Calu3 (cell line): ENCODE measurements around the gene RAVER1. TPM values are rescaled to one million over a fixed set of nuclear protein-coding genes. Genes with fewer than 3 reads are reported as not detected.
"Not testable (repeated sequence)": the region's sequence is repeated elsewhere in the genome, so short reads cannot be mapped to it uniquely, and the experiment has no call there.

Source experiments
- BruUV-seq: library from RNA; stranded (reverse); fragments of 400-500 nt; replicated peaks from 2 replicates; lab custom pipeline; 2021; lab: Mats Ljungman, UMichigan
- CTCF ChIA-PET: fragments of 300-600 bp; sonication (Branson Sonifier 250); formaldehyde crosslinking; loops from one replicate; lab custom pipeline; 2022; ENCODE audit warnings: antibody characterized with exemption; lab: Charles Lee
- DNase-seq: peaks from one replicate; pipeline ENCODE4 v3.0.0; 2022
- H3K27ac Mint-ChIP-seq: one replicate; pipeline ENCODE4 v1.8.0; 2022; ENCODE audit warnings: mixed read lengths; ENCODE audit not compliant: unreplicated experiment
- H3K27me3 Mint-ChIP-seq: one replicate; pipeline ENCODE4 v1.8.0; 2022; ENCODE audit warnings: mixed read lengths; ENCODE audit not compliant: unreplicated experiment
- H3K36me3 Mint-ChIP-seq: one replicate; pipeline ENCODE4 v1.8.0; 2022; ENCODE audit warnings: mild to moderate bottlenecking, moderate library complexity, mixed read lengths; ENCODE audit not compliant: insufficient read depth, unreplicated experiment
- H3K4me1 Mint-ChIP-seq: one replicate; pipeline ENCODE4 v1.8.0; 2022; ENCODE audit warnings: mild to moderate bottlenecking, low read depth, mixed read lengths; ENCODE audit not compliant: unreplicated experiment
- H3K4me3 Mint-ChIP-seq: one replicate; pipeline ENCODE4 v1.8.0; 2022; ENCODE audit warnings: mild to moderate bottlenecking, low read depth, moderate library complexity, mixed read lengths; ENCODE audit not compliant: unreplicated experiment
- H3K9me3 Mint-ChIP-seq: one replicate; pipeline ENCODE4 v1.8.0; 2022; ENCODE audit warnings: low read depth, mixed read lengths; ENCODE audit not compliant: unreplicated experiment
- intact Hi-C: fragments of 100-400 bp; cut with micrococcal nuclease; formaldehyde crosslinking; loops from one replicate; pipeline ENCODE4 v1.10.0; 2022; ENCODE audit not compliant: unreplicated experiment
- total RNA-seq: library from RNA; stranded (reverse); gene quantifications from 2 replicates; pipeline ENCODE4 v1.2.3, GENCODE V29; 2022
- TF ChIP-seq, protein P1 (sequence below): fragments of 200-600 bp; IDR thresholded peaks from one replicate; pipeline ENCODE4 v1.8.0; 2022; ENCODE audit warnings: antibody characterized with exemption; ENCODE audit not compliant: unreplicated experiment

The RAVER1 gene
- total RNA-seq, 1 experiment from 2014 or later, result 43.2 TPM

DNA sequence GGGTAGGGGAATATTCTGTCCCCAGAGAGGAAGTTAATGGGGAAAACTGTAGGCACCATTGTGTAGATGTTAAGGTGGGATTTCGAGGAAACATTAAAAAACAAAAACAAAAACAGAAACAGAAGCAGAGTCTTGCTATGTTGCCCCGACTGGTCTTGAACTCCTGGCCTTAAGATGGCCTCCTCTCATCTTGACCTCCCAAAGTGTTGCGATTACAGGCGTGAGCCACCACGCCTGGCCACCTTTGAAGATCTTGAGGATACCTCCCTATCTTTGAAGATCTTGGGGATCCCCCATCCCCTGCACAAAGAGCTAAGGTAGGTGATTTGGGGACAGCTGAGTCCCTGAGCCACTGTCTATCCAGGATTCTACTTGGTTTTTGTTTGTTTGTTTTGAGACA, 6.6 kb upstream of the RAVER1 start:
- Mint-ChIP-seq H3K4me3 (no peak overlapping the region), H3K4me1 (no peaks in the 10 kb centered on the region), H3K27me3 (no peaks in the 10 kb centered on the region), H3K9me3 (no peaks in the 10 kb centered on the region), H3K27ac (no peak overlapping the region), H3K36me3 (peaks cover 6% of the 10 kb centered on the region)
- BruUV-seq, result no TSS peak
- intact Hi-C loops, result no loop called here
- DNase-seq, result no peak
- CTCF ChIA-PET, result interaction anchor here (0.6 kb wide), 1 partner anchor 64 kb away, joined by 3 read pairs; no protein-coding TSS in a partner anchor
- TF ChIP-seq, protein P1, sequence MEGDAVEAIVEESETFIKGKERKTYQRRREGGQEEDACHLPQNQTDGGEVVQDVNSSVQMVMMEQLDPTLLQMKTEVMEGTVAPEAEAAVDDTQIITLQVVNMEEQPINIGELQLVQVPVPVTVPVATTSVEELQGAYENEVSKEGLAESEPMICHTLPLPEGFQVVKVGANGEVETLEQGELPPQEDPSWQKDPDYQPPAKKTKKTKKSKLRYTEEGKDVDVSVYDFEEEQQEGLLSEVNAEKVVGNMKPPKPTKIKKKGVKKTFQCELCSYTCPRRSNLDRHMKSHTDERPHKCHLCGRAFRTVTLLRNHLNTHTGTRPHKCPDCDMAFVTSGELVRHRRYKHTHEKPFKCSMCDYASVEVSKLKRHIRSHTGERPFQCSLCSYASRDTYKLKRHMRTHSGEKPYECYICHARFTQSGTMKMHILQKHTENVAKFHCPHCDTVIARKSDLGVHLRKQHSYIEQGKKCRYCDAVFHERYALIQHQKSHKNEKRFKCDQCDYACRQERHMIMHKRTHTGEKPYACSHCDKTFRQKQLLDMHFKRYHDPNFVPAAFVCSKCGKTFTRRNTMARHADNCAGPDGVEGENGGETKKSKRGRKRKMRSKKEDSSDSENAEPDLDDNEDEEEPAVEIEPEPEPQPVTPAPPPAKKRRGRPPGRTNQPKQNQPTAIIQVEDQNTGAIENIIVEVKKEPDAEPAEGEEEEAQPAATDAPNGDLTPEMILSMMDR, result no peak

DNA sequence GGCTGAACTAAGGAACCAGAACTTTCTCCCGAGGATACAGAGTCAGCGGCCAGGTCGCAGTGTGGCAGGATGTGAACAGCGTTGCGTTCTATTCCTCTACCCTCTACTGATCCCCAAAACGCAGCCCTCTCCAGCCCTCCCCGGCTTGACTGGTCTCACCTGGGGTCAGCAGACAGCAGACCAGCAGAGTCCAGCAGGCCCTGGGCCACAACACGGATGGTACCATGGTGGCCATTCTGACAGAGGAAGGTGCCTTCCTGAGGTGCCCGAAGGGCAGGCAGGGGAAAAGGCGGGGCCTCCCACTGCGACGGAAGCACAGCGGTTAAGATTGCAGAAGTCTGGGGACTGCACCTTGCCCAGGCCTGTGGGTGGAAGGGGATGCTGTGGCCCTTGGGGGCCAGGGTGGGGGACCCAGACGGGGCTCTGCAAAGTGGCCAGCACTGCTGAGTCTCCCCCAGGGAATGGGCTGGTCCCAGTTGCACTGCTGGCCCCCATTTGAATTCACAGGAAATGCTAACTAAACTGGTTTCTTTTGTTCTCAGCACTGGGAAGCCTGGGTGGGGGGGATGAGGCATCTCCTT, 6.1 kb upstream of the RAVER1 start, which contains the start of gene ICAM3:
ICAM3 (minus strand) TSS at position 245 of the 581 bp plus-strand sequence; CDS start at position 235, 10 bp downstream.
- Mint-ChIP-seq H3K4me3 (no peak within 1 kb of the TSS), H3K9me3 (no peaks in the 10 kb centered on the region), H3K27me3 (no peaks in the 10 kb centered on the region), H3K4me1 (no peaks in the 10 kb centered on the region), H3K36me3 (peaks cover 11% of the 10 kb centered on the region), H3K27ac (no peak within 1 kb of the TSS)
- BruUV-seq, result no TSS peak
- no peak for DNase-seq
- CTCF ChIA-PET, result interaction anchor here (0.6 kb wide), 1 partner anchor 64 kb away, joined by 3 read pairs; no protein-coding TSS in a partner anchor
- TF ChIP-seq, protein P1, result no peak
- intact Hi-C loops, result no loop called here

DNA sequence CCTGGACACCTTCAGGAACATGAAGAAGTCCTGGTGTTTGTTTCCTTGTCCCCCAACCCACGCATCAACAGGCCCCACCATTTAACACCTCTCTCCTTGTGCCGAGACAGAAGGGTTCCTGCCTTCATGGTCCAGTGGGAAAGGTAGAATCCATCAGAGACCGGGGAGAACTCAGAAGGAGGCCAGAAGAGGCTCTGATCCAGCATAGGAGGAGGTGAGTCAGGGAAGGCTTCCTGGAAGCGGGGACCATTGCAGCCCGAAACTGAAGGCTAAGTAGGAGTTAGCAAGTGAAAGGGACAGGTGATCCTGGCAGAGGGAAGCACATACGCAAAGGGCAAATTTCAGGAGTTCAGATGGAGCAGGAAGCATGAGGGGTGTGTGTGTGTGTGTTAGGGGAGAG, 5.6 kb upstream of the RAVER1 start:
- Mint-ChIP-seq H3K4me3 (no peak overlapping the region), H3K4me1 (no peaks in the 10 kb centered on the region), H3K27me3 (no peaks in the 10 kb centered on the region), H3K36me3 (peaks cover 16% of the 10 kb centered on the region), H3K27ac (no peak overlapping the region), H3K9me3 (no peaks in the 10 kb centered on the region)
- BruUV-seq, result no TSS peak
- intact Hi-C loops, result no loop called here
- CTCF ChIA-PET, result no interaction called here
- TF ChIP-seq, protein P1, result no peak
- DNase-seq, result no peak

DNA sequence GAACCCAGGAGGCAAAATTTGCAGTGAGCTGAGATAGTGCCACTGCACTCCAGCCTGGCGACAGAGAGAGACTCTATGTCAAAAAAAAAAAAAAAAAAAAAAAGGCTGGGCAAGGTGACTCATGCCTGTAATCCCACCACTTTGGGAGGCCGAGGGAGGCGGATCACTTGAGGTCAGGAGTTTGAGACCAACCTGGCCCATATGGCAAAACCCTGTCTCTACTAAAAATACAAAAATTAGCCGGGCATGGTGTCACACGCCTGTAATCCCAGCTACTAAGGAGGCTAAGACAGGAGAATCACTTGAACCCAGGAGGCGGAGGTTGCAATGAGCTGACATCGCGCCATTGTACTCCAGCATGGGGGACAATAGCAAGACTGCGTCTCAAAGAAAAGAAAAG, 3.4 kb upstream of the RAVER1 start:
- peaks cover 33% of the 10 kb centered on the region for H3K36me3 Mint-ChIP-seq
- CTCF ChIA-PET, result interaction anchor here (0.7 kb wide), 2 partner anchors 18 to 457 kb away, joined by 5 to 6 read pairs; no protein-coding TSS in a partner anchor
- BruUV-seq, H3K27me3 Mint-ChIP-seq, H3K4me3 Mint-ChIP-seq, H3K4me1 Mint-ChIP-seq, DNase-seq, H3K27ac Mint-ChIP-seq, intact Hi-C loops, H3K9me3 Mint-ChIP-seq: not testable (repeated sequence)
